NCI-H345 (cell line): Measurements from ENCODE around the gene KCNAB2.

Experiments used
- DNase-seq: peaks from one replicate; lab custom pipeline; 2025; lab: John Stamatoyannopoulos, UW

KCNAB2 gene

GRCh38 chr1:6097117-6097595 is 51.5 kb downstream of the KCNAB2 start:
- DNase-seq, result no peak

GRCh38 chr1:6097824-6098223 is 52.1 kb downstream of the KCNAB2 start:
- no peak for DNase-seq

DNA sequence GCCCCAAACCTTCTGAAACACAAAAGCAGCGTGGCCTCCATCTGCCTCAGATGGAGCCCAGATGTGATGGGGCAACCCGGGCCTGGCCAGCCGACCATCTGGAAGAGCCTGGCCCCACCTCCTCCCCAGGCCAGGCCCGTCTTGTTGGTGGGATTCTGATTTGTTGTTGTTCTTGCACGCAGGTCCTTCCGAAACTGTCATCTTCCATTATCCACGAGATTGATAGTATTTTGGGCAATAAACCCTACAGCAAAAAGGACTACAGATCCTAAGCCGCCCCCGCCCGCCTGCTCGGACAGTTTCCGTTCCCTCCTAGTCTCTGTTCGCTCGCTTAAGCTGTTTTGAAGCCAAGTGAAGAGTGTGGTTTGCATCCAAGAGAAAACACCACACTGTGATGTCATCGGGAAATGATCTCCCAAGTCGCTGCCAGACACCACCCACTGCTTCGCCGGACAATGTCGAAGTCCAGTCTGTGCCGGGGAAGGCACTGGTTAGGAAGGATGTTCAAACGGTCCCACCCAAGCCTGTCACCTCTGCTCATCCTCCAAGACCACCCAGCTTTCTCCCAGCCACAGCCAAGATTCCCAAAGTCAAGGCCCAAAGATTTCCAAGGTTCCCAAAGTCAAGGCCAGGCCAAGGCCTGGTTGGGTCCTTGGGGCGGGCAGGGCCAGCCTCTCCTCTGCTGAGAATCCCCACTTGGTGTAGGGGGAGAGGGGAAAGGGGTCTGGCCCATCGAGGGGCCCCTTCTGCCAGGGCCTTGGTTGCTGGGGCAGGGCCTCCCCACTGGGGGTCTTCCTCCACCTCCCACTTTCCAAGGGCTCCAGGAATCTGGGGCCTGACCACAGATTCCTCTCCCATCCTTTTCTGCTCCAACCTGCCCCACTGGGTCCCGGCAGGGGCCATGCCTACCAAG is 52.9 kb downstream of the KCNAB2 start:
- DNase-seq, result no peak

GRCh38 chr1:6099297-6099696 is 53.6 kb downstream of the KCNAB2 start:
- DNase-seq, result no peak

- DNase-seq, result no peak
These were observed 54.4 kb downstream of the KCNAB2 start for GRCh38 chr1:6099787-6100765.

DNA sequence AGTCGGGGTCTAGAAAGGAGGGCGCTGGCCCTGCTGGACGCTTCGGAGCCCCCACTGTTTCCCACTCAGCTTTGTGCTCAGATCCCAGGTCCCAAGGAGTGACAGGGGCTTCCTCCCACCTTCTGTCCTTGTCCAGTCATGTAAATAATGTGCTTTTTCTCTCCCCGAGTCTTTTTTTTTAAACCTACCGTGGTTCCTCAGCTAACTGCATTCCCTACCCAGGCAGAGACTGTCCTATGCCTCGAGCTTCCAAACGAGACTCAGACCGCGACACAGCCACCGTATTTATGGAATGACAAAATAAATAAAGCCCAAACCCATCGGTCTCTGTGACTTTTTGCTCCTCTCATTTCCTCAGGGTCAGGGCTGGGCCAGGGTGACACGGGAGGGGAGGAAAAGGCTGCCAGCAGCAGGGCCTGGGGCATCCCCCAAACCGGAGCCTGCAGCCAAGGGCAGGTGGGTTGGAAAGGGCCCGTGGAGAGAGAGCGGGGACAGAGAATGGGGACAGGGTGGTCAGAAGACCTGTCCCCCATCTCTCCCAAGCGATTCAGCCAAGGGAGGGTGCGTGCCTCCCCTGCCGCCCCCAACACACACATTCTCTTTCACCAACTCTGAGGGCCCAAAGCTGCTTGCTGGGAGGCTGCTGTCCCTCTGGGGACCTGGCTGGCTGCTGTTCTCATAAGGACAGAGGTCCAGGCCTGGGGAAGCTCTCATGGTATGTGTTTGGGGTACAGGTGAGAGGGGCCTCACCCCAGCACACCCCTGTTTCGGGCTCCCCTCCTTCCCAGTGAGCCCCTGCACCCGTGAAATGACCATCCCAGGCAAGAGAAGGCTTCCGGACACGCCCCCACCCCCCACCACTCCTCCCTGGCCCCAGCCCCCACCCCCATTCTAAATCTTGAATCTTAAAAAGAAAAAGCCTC is 55.4 kb downstream of the KCNAB2 start:
- no peak for DNase-seq

GRCh38 chr1:6101826-6102531 is 56.3 kb downstream of the KCNAB2 start:
- no peak for DNase-seq

DNA sequence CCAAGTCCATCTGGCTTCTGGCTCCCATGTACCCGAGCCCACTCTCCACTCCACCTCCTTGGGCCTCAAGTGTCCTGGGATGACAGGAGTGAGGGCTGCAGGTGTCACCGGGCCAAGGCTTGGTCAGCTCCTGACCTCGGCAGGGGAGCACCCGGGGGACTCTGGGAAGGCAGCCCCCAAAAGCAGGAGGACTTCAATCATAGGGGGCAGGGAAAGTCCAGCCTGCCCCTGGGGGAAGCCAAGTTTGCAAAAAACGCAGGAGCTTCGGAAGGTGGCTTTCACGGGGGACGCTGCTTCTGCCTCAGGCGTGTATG is 56.8 kb downstream of the KCNAB2 start:
- DNase-seq, result no peak

DNA sequence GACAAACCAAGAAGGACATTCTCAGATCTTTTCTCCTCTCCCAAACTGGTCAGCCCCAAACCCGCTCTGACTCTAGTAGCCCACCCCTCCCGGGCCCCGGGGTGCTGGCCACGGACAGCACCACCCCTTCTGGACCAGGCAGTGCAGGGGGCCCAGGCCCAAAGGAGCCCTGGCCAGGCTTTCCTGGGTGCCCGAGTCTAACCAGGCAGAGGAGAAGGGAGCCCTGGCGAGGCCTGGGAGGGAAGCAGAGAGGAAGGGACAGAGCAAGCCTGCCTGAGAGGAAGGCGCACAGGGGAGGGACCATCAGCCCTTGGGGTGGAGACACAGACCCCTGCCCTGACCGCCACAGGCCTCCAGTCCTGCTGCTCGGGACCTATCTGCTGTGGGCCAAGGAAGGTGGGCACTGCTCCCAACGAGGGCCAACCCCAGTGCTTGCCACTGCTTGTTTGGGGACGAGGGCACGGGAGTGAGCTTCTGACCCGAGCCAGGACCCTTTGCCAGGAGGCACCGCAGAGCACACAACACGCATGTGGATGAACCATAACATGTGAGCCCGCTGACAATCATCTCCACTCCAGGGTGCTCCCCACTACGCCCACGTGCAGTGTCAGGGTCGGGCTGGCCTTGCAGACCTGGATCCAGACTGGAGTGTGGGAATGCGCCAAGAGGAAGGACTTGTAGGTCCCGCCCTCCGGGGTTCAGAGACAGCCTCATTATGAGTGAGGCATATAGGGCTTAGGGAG is 57.6 kb downstream of the KCNAB2 start:
- DNase-seq, result no peak

DNA sequence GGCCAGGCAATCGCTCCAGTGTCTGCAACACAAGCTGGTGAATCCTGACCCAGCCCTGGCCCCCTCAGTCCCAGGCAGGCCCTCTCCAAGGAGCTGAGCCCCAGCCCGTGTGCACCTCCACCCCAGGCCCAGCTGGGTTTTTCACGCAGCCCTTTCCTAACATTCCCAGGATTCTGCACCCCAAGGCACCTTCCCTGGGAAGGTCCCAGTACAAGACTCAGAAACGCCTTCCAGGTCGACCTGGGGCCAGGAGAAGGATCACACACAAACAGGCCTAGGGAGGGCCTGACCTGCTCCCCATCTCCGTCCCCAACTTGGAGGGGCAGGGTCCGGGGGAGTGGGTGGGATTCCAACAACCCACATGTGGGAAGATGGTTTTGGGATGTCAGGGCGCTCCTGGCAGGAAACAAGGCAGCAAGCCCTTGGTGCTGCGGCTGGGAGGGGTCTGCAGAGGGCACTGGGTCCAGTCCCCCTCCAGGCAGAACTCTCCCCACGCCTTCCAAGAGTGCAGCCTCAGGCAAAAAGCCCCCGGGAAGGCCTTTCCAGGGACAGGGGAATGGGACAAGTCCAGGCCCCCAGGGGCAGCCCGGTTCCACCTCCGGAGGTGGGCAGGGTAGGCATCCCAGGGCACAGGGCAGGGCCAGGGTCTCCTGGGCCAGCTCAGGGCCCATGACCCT is 58.3 kb downstream of the KCNAB2 start:
- no peak for DNase-seq

- no peak for DNase-seq
These were observed 58.9 kb downstream of the KCNAB2 start for GRCh38 chr1:6104631-6105030.

- no peak for DNase-seq
These were observed 59.6 kb downstream of the KCNAB2 start for GRCh38 chr1:6105218-6105679.

GRCh38 chr1:6105763-6106162 is 60.1 kb downstream of the KCNAB2 start:
- DNase-seq, result no peak

DNA sequence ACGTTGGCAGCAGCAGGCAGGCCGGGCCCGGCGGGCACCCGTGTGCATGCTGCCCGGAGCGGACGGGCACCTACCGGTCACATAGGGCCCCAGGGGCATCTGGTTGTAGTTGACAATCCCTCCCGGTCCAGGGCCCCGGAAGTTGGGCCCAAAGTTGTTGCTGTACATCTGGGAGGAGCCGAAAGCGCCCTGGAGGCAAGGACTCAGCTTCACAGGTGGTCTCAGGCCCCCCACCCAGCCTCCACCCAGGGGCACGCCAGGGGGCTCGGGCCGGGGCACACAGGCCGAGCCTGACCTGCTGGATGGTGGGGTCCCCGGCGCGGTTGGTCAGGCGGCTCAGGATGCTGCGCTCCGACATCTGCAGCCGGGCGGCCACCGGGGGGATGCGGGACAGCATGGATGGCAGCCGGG is 60.6 kb downstream of the KCNAB2 start:
- no peak for DNase-seq

- DNase-seq, result no peak
These were observed 61.3 kb downstream of the KCNAB2 start for GRCh38 chr1:6106977-6107376.

- DNase-seq, result no peak
These were observed 62.0 kb downstream of the KCNAB2 start for GRCh38 chr1:6107409-6108356.

DNA sequence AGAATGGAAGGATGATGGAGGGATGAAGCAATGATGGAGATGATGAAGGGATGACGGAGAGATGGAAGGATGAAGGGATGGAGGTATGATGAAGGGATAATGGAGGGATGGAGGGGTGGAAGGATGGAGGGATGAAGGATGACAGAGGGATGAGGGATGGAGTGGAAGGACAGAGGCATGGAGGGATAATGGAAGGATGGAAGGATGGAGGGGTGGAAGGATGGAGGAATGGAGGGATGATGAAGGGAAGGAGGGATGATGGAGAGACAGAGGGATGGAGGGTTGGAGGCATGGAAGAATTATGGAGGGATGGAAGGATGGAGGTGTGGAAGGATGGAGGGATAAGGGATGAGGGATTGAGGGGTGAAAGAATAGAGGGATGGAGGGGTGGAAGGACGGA is 62.8 kb downstream of the KCNAB2 start:
- DNase-seq, result no peak

DNA sequence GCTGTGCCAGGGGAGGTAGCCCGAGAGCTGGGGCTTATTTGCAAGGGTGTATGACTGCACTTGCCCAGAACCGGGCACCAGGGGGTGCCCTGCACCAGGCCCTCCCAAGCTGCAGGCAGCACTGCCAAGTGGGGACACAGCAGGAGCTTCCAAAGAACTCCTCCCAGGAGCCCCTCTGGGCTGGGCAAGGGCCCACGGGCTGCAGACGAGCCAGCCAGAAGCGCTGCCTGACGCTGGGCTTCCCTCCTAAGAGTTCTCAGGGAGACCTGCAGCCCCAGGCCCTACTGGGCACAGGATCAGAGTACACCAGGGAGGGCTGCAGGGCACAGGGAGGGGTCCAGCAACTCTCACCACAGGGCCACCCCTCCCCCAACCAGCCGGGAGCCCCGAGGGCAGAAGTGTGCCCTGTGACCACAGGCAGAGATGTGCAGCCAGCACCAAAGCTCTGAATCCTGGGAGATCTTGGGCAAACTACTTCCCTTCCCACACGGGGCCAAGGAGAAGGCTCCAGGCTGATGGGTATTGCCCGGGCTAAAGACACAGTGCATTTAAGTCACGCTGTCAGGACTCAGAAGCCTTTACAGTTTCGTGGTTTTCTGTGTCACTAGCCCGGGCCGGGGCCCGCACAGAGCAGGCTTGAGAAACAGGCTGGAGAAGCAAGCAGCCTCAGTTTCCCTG is 63.4 kb downstream of the KCNAB2 start:
- peak; percentile 85 for DNase-seq
